Karpas-422 (cell line): Measurements from ENCODE around the gene SCNN1A. TPM values are rescaled to one million over a fixed set of nuclear protein-coding genes. Genes with fewer than 3 reads are reported as not detected.

Source experiments
- DNase-seq: peaks from one replicate; pipeline ENCODE4 v3.0.0-alpha.2; 2015
- H2AFZ ChIP-seq: fragments of 200-600 bp; sonication (generic); 2 replicates; pipeline ENCODE4 v1.6.1; 2014; ENCODE audit warnings: antibody characterized with exemption, low read length, mixed read lengths
- H3K27ac ChIP-seq: fragments of 200-600 bp; sonication (generic); 2 replicates; pipeline ENCODE4 v1.5.1; 2014; ENCODE audit warnings: mild to moderate bottlenecking, low read length, moderate library complexity
- H3K27me3 ChIP-seq: fragments of 200-600 bp; sonication (generic); 2 replicates; pipeline ENCODE4 v1.6.1; 2014; ENCODE audit warnings: low read length, mixed read lengths
- H3K36me3 ChIP-seq: fragments of 200-600 bp; sonication (generic); 2 replicates; pipeline ENCODE4 v1.6.1; 2014; ENCODE audit warnings: low read length, mixed read lengths; ENCODE audit not compliant: insufficient read depth
- H3K4me1 ChIP-seq: fragments of 200-600 bp; sonication (generic); 2 replicates; pipeline ENCODE4 v1.6.1; 2014; ENCODE audit warnings: mild to moderate bottlenecking, low read length, mixed read lengths
- H3K4me2 ChIP-seq: fragments of 200-600 bp; sonication (generic); 2 replicates; pipeline ENCODE4 v1.6.1; 2014; ENCODE audit warnings: low read length, low read depth, mild to moderate bottlenecking; ENCODE audit not compliant: poor library complexity, severe bottlenecking
- H3K4me3 ChIP-seq: fragments of 200-600 bp; sonication (generic); 2 replicates; pipeline ENCODE4 v1.5.1; 2014; ENCODE audit warnings: mild to moderate bottlenecking, antibody characterized with exemption, low read length, mixed read lengths
- H3K79me2 ChIP-seq: fragments of 200-600 bp; sonication (generic); 2 replicates; pipeline ENCODE4 v1.6.1; 2014; ENCODE audit warnings: mild to moderate bottlenecking, low read length, mixed read lengths
- H3K9ac ChIP-seq: fragments of 200-600 bp; sonication (generic); 2 replicates; pipeline ENCODE4 v1.6.0; 2014; ENCODE audit warnings: low read length
- H3K9me2 ChIP-seq: fragments of 200-600 bp; sonication (generic), shearing (Covaris generic); replicated peaks from 2 replicates; pipeline ENCODE4 v1.6.0; 2014; ENCODE audit warnings: mild to moderate bottlenecking, low read length, moderate library complexity; ENCODE audit not compliant: insufficient read depth
- H3K9me3 ChIP-seq: fragments of 300-700, 200-600 bp; sonication (generic); 2 replicates; pipeline ENCODE4 v1.6.1; 2014; ENCODE audit warnings: low read length, mixed read lengths
- H4K20me1 ChIP-seq: fragments of 200-600 bp; sonication (generic); 2 replicates; pipeline ENCODE4 v1.6.1; 2014; ENCODE audit warnings: mild to moderate bottlenecking, antibody characterized with exemption, low read length, low read depth; ENCODE audit not compliant: insufficient read depth
- small RNA-seq: library from RNA; depleted of rRNA; stranded (forward); fragments of <200 nt; gene quantifications from one replicate; pipeline ENCODE3, GENCODE V24; 2014
- total RNA-seq: library from RNA; depleted of rRNA; stranded (reverse); fragments of >200 nt; shearing (Covaris generic); gene quantifications from 2 replicates; pipeline ENCODE4 v1.2.3, GENCODE V29; 2014; ENCODE audit warnings: low replicate concordance; rRNA removed

The SCNN1A gene
- total RNA-seq, 1 experiment from 2014 or later, result not detected

GRCh38 chr12:6303071-6303470 is 72.3 kb downstream of the SCNN1A start:
- Histone ChIP-seq H4K20me1 (0 out of 2 replicates have a peak, but pooled peaks cover 2% of the 10 kb centered on the region), H3K4me1 (no peaks in the 10 kb centered on the region), H3K36me3 (no peaks in the 10 kb centered on the region), H3K9me2 (no peaks in the 10 kb centered on the region), H2AFZ (no peak overlapping the region), H3K79me2 (no peaks in the 10 kb centered on the region), H3K4me2 (no peak overlapping the region), H3K9ac (no peak overlapping the region), H3K27ac (no peak overlapping the region), H3K4me3 (no peak overlapping the region), H3K9me3 (no peaks in the 10 kb centered on the region), H3K27me3 (no peaks in the 10 kb centered on the region)
- DNase-seq, result no peak

GRCh38 chr12:6302621-6303020 is 72.7 kb downstream of the SCNN1A start:
- H3K79me2 ChIP-seq, result no peaks in the 10 kb centered on the region
- 0 out of 2 replicates have a peak, but pooled peaks cover 2% of the 10 kb centered on the region for H4K20me1 ChIP-seq
- DNase-seq, result no peak
- H3K4me2 ChIP-seq, result no peak overlapping the region
- no peaks in the 10 kb centered on the region for H3K4me1 ChIP-seq
- H2AFZ ChIP-seq, result no peak overlapping the region
- H3K4me3 ChIP-seq, result no peak overlapping the region
- no peaks in the 10 kb centered on the region for H3K36me3 ChIP-seq
- H3K9me2 ChIP-seq, result no peaks in the 10 kb centered on the region
- H3K27me3 ChIP-seq, result no peaks in the 10 kb centered on the region
- H3K27ac ChIP-seq, result no peak overlapping the region
- no peaks in the 10 kb centered on the region for H3K9me3 ChIP-seq
- no peak overlapping the region for H3K9ac ChIP-seq

- H3K36me3 ChIP-seq, result no peaks in the 10 kb centered on the region
- no peak overlapping the region for H3K27ac ChIP-seq
- no peaks in the 10 kb centered on the region for H3K4me1 ChIP-seq
- no peaks in the 10 kb centered on the region for H4K20me1 ChIP-seq
- no peak overlapping the region for H2AFZ ChIP-seq
- H3K79me2 ChIP-seq, result no peaks in the 10 kb centered on the region
- H3K27me3 ChIP-seq, result no peaks in the 10 kb centered on the region
- no peak overlapping the region for H3K9ac ChIP-seq
- H3K9me2 ChIP-seq, result no peaks in the 10 kb centered on the region
- no peak overlapping the region for H3K4me2 ChIP-seq
- DNase-seq, result no peak
- no peak overlapping the region for H3K4me3 ChIP-seq
- H3K9me3 ChIP-seq, result no peaks in the 10 kb centered on the region
These were observed 73.6 kb downstream of the SCNN1A start for GRCh38 chr12:6301721-6302120.

GRCh38 chr12:6297170-6297569 is 78.2 kb downstream of the SCNN1A start:
- Histone ChIP-seq H3K27ac (no peak overlapping the region), H3K79me2 (no peaks in the 10 kb centered on the region), H3K9me3 (no peaks in the 10 kb centered on the region), H4K20me1 (no peaks in the 10 kb centered on the region), H3K9me2 (no peaks in the 10 kb centered on the region), H2AFZ (no peak overlapping the region), H3K27me3 (no peaks in the 10 kb centered on the region), H3K4me3 (no peak overlapping the region), H3K4me1 (no peaks in the 10 kb centered on the region), H3K9ac (no peak overlapping the region), H3K36me3 (no peaks in the 10 kb centered on the region), H3K4me2 (no peak overlapping the region)
- no peak for DNase-seq

Small RNA genes within 50 kb of the gene (small RNA-seq; reads per million reads assigned to genes)
- not detected for gene RN7SL391P

Other genes with a start within 250 kb of the SCNN1A start
- not detected in 2 replicates for gene CD9, start 175.2 kb downstream of the SCNN1A start, total RNA-seq
- gene PLEKHG6, start 64.9 kb downstream of the SCNN1A start, total RNA-seq, result not detected in 2 replicates
- 0.72 TPM in 1 of 2 replicates, not detected in the other for gene TNFRSF1A, start 33.5 kb downstream of the SCNN1A start, total RNA-seq
- not detected in 2 replicates for gene LTBR, start 8.6 kb upstream of the SCNN1A start, total RNA-seq
- gene CD27, start 69.4 kb upstream of the SCNN1A start, total RNA-seq, result 155 and 203 TPM in 2 replicates
- 6.1 and 11.2 TPM in 2 replicates for gene TAPBPL, start 76.5 kb upstream of the SCNN1A start, total RNA-seq
- 528 and 555 TPM in 2 replicates for gene VAMP1, start 95.1 kb upstream of the SCNN1A start, total RNA-seq
- gene MRPL51, start 117.7 kb upstream of the SCNN1A start, total RNA-seq, result 171 and 201 TPM in 2 replicates
- gene NCAPD2, start 118.5 kb upstream of the SCNN1A start, total RNA-seq, result 103 and 124 TPM in 2 replicates
- gene GAPDH, start 159.0 kb upstream of the SCNN1A start, total RNA-seq, result 13,828 and 17,952 TPM in 2 replicates
- 8.2 and 14.5 TPM in 2 replicates for gene IFFO1, start 180.5 kb upstream of the SCNN1A start, total RNA-seq
- 66.2 and 85.7 TPM in 2 replicates for gene NOP2, start 192.7 kb upstream of the SCNN1A start, total RNA-seq
- gene CHD4, start 231.8 kb upstream of the SCNN1A start, total RNA-seq, result 216 and 315 TPM in 2 replicates